ENCODE data around the gene XKRX. TPM values are rescaled to one million over a fixed set of nuclear protein-coding genes. Genes with fewer than 3 reads are reported as not detected.

The XKRX gene
- total RNA-seq, 2 donors from 2014 or later: 0.36 to 0.85 TPM

DNA sequence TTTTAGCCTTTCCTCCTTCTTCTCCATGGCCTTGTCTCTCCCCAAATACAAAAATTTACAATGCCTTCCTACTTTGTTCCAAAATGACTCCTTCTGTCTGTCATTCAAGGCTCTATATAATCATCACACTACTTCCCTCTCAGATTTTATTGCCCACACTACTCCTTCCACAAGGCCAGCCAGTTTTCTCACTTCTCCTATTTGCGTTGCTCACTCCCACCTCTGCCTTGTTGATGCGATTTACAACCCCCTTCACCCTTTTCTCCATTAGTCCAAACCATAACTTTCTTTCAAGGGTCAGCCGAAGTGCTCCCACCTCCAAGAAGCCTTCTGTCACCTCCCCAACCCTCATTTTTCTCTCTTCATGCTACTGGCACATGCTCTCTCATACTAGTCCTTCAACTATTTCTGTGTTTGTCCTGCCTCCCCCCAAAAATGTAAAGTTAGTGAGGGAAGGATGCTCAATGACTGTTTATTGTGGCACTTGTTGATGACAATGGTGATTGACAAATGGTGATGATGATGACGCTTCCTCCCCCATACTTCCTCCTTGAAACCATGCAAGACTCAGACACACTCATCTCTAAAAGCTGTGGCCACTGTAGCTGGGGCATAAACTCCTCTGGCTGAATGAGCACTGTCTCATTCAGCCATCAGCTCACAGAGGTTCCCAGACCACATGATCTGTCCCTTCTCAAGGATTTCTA is 2.7 kb upstream of the XKRX start:
- Histone ChIP-seq H3K4me1 (replicated peaks) (no peaks in the 10 kb centered on the region), H3K36me3 (no peaks in the 10 kb centered on the region), H3K27me3 (replicated peaks; ENCODE audit: insufficient read depth) (no peaks in the 10 kb centered on the region), H3K27ac (no peak overlapping the region), H3K9me3 (no peaks in the 10 kb centered on the region), H3K4me3 (no peak overlapping the region)
- 89% methylated on average over 4 of the region's 4 CpGs for WGBS
- intact Hi-C loops (cut with DNase I): no loop called here
- TF ChIP-seq, protein P1, sequence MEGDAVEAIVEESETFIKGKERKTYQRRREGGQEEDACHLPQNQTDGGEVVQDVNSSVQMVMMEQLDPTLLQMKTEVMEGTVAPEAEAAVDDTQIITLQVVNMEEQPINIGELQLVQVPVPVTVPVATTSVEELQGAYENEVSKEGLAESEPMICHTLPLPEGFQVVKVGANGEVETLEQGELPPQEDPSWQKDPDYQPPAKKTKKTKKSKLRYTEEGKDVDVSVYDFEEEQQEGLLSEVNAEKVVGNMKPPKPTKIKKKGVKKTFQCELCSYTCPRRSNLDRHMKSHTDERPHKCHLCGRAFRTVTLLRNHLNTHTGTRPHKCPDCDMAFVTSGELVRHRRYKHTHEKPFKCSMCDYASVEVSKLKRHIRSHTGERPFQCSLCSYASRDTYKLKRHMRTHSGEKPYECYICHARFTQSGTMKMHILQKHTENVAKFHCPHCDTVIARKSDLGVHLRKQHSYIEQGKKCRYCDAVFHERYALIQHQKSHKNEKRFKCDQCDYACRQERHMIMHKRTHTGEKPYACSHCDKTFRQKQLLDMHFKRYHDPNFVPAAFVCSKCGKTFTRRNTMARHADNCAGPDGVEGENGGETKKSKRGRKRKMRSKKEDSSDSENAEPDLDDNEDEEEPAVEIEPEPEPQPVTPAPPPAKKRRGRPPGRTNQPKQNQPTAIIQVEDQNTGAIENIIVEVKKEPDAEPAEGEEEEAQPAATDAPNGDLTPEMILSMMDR (IDR thresholded peaks at IDR 0.05): no peak
- TF ChIP-seq POLR2A (IDR thresholded peaks at IDR 0.05) (no peak), POLR2AphosphoS5 (IDR thresholded peaks at IDR 0.05) (no peak)
- DNase-seq (ENCODE audit: low spot score): no peak

DNA sequence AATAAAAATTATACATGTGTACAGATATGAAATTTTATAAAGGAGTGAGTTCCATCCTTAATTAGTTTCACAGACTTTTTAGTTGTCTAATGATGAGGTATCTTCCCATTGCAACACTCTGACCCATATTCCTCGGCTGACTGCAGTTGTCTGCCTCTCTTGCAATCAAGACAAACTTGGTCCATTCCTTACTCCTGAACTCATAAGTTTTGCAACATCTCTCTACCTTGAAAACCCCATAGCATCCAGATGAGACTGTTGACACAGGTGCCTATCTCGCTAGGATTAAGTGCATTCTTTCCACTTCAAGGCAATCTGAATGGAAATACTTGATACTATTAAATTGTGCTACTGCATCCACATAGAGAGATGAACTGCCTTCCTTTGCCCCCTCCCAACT is 2.3 kb downstream of the XKRX start:
- Histone ChIP-seq H3K27ac (no peak overlapping the region), H3K4me3 (no peak overlapping the region), H3K27me3 (replicated peaks; ENCODE audit: insufficient read depth) (no peaks in the 10 kb centered on the region), H3K4me1 (replicated peaks) (no peaks in the 10 kb centered on the region), H3K36me3 (no peaks in the 10 kb centered on the region), H3K9me3 (no peaks in the 10 kb centered on the region)
- DNase-seq (ENCODE audit: low spot score): no peak
- intact Hi-C loops (cut with DNase I): no loop called here
- TF ChIP-seq, protein P1 (IDR thresholded peaks at IDR 0.05): no peak
- TF ChIP-seq POLR2AphosphoS5 (IDR thresholded peaks at IDR 0.05) (no peak), POLR2A (IDR thresholded peaks at IDR 0.05) (no peak)
- 71% methylated on average over 2 of the region's 2 CpGs for WGBS

DNA sequence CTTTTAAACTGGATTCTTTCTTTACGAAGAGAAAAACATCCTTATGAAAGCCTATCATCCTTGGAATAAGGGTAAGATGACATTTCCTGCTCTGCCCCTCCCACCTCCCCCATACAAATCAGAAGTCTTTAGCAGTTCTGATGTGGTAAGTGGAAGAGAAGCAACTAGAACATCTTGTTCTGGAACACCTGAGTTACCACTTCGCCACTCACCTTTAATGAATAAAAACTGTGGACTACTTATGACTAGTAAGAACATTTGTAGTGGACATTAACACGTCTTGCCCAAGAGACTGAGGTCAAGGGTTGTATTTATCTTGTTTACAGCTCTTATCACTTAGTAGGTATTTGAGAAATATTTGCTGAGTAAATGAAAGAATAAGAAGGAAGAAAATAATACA is 4.3 kb downstream of the XKRX start:
- Histone ChIP-seq H3K4me1 (replicated peaks) (no peaks in the 10 kb centered on the region), H3K9me3 (no peaks in the 10 kb centered on the region), H3K36me3 (no peaks in the 10 kb centered on the region), H3K4me3 (no peak overlapping the region), H3K27ac (no peak overlapping the region), H3K27me3 (replicated peaks; ENCODE audit: insufficient read depth) (no peaks in the 10 kb centered on the region)
- 55% methylated on average over 3 of the region's 3 CpGs for WGBS
- TF ChIP-seq POLR2AphosphoS5 (IDR thresholded peaks at IDR 0.05): no peak
- no peak for TF ChIP-seq POLR2A (IDR thresholded peaks at IDR 0.05)
- TF ChIP-seq, protein P1 (IDR thresholded peaks at IDR 0.05): no peak
- no peak for DNase-seq (ENCODE audit: low spot score)
- intact Hi-C loops (cut with DNase I): no loop called here

DNA sequence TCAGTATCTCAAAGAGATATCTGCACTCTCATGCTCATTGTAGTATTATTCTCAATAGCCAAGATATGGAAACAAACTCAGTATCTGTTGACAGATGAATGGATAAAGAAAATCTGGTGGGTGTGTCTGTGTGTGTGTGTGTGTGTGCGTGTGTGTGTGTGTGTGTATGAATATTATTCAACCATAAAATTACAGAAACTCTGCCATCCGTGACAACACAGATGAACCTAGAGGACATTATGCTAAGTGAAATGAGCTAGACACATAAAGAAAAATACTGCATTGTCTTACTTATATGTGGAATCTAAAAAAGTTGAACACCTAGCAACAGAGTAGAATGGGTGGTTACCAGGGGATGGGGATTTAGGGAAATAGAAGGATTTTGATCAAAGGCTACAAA is 13.2 kb downstream of the XKRX start:
- Histone ChIP-seq H3K36me3 (no peaks in the 10 kb centered on the region), H3K4me1 (replicated peaks) (no peaks in the 10 kb centered on the region), H3K27me3 (replicated peaks; ENCODE audit: insufficient read depth) (no peaks in the 10 kb centered on the region), H3K4me3 (no peak overlapping the region), H3K27ac (no peak overlapping the region), H3K9me3 (no peaks in the 10 kb centered on the region)
- DNase-seq (ENCODE audit: low spot score): no peak
- no peak for TF ChIP-seq POLR2AphosphoS5 (IDR thresholded peaks at IDR 0.05)
- no peak for TF ChIP-seq POLR2A (IDR thresholded peaks at IDR 0.05)
- TF ChIP-seq, protein P1 (IDR thresholded peaks at IDR 0.05): no peak
- intact Hi-C loops (cut with DNase I): no loop called here
- WGBS: 82% methylated on average over 2 of the region's 2 CpGs

DNA sequence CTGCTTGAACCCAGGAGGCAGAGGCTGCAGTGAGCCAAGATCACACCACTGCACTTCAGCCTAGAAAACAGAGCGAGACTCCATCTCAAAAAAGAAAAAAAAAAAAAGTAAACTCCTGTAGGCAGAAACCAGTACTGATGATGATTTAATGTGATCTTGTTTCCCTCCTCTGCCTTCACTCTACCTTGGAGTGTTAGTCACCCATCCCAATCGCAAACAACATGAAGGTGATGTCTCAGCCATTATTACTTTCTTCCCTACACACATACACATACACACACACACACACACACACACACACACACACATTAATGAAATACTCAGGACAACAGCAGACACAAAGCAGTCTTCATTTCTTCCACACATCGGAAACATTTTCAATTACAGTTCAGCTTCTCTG is 15.6 kb downstream of the XKRX start:
- Histone ChIP-seq H3K27ac (no peak overlapping the region), H3K36me3 (no peaks in the 10 kb centered on the region), H3K27me3 (replicated peaks; ENCODE audit: insufficient read depth) (no peaks in the 10 kb centered on the region), H3K4me3 (no peak overlapping the region), H3K9me3 (no peaks in the 10 kb centered on the region), H3K4me1 (replicated peaks) (no peaks in the 10 kb centered on the region)
- intact Hi-C loops (cut with DNase I): no loop called here
- DNase-seq (ENCODE audit: low spot score): no peak
- 95% methylated on average over 3 of the region's 3 CpGs for WGBS
- TF ChIP-seq, protein P1 (IDR thresholded peaks at IDR 0.05): no peak
- TF ChIP-seq POLR2A (IDR thresholded peaks at IDR 0.05) (no peak), POLR2AphosphoS5 (IDR thresholded peaks at IDR 0.05) (no peak)

Data from prostate gland (tissue), 2 donors.